ENCODE measurements around the gene PCNA.

PCNA gene

DNA sequence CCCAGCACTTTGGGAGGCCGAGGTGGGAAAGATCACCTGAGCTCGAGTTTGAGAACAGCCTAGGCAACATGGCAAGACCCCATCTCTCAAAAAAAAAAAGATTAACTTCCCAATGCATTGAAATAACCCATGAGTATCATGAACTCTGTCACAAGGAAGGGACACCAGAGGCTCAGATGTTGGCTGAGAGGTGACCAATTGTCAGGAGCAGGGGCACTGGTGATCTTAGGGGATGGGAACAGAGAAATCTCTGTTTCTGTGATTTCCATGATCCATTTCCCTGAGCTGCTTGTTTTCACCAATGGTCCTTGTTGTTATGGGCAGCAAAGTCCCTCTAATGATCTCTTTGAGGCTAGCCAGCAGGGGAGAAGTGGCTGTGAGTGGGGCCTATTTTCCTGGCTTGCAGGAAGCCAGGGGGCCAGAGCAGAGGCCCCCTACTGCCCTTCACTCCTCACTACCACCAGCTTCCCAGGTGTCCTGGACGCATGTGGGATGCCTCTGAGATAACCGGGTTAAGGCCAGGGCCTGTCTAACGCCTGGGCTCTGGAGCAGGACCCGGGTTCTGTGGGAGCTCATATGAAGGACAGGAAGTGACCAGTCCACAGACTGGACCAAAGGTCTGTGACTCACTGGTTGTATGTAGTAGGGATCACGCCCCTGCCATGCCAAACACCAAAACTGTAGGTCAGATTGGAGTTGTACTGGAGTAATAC lies 54.4 kb downstream of the PCNA start:
- no peaks in the 10 kb centered on the region for H3K9me3 ChIP-seq (ENCODE audit: insufficient read depth, low read length)
- H3K27me3 ChIP-seq (ENCODE audit: low read length): no peaks in the 10 kb centered on the region
- TF ChIP-seq EZH2phosphoT487 (conservative IDR thresholded peaks at IDR 0.05; ENCODE audit: low read length): no peak
- TF ChIP-seq, protein P1, sequence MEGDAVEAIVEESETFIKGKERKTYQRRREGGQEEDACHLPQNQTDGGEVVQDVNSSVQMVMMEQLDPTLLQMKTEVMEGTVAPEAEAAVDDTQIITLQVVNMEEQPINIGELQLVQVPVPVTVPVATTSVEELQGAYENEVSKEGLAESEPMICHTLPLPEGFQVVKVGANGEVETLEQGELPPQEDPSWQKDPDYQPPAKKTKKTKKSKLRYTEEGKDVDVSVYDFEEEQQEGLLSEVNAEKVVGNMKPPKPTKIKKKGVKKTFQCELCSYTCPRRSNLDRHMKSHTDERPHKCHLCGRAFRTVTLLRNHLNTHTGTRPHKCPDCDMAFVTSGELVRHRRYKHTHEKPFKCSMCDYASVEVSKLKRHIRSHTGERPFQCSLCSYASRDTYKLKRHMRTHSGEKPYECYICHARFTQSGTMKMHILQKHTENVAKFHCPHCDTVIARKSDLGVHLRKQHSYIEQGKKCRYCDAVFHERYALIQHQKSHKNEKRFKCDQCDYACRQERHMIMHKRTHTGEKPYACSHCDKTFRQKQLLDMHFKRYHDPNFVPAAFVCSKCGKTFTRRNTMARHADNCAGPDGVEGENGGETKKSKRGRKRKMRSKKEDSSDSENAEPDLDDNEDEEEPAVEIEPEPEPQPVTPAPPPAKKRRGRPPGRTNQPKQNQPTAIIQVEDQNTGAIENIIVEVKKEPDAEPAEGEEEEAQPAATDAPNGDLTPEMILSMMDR (IDR thresholded peaks at IDR 0.05; ENCODE audit: insufficient read depth, low read length, poor library complexity, severe bottlenecking): no peak
- H4K20me1 ChIP-seq (ENCODE audit: low read depth, low read length): no peaks in the 10 kb centered on the region
- H3F3A ChIP-seq (ENCODE audit: insufficient read depth): no peaks in the 10 kb centered on the region
- H3K36me3 ChIP-seq (ENCODE audit: low read length): no peaks in the 10 kb centered on the region
- H3K27ac ChIP-seq (ENCODE audit: low read depth, low read length): no peak overlapping the region
- no peak overlapping the region for H2AFZ ChIP-seq (ENCODE audit: low read depth, low read length, severe bottlenecking)
- H3K4me2 ChIP-seq (ENCODE audit: low read depth, low read length, poor library complexity, severe bottlenecking): no peak overlapping the region
- H3K9me2 ChIP-seq (replicated peaks; ENCODE audit: insufficient read depth, low read length): no peaks in the 10 kb centered on the region
- no peak overlapping the region for H3K4me3 ChIP-seq (ENCODE audit: insufficient read depth, low read length, poor library complexity, severe bottlenecking)
- H3K9ac ChIP-seq (ENCODE audit: low read length): no peak overlapping the region
- no peaks in the 10 kb centered on the region for H3K79me2 ChIP-seq (ENCODE audit: insufficient read depth, low read length)
